OCI-LY1 (cell line): ENCODE measurements around the gene IQCK.

Source experiments
- H2AFZ ChIP-seq: fragments of 200-600 bp; sonication (generic), shearing (Covaris generic); 2 replicates; pipeline ENCODE4 v1.6.0; 2014; ENCODE audit warnings: antibody characterized with exemption, mild to moderate bottlenecking, low read length
- H3F3A ChIP-seq: fragments of 200-600 bp; sonication (generic), shearing (Covaris generic); 2 replicates; pipeline ENCODE4 v1.6.0; 2014; ENCODE audit warnings: mild to moderate bottlenecking, antibody characterized with exemption, low read length, moderate library complexity; ENCODE audit not compliant: insufficient read depth
- H3K27ac ChIP-seq: fragments of 200-600 bp; sonication (generic); 2 replicates; pipeline ENCODE4 v1.5.1; 2014; ENCODE audit warnings: low read length, mixed run types, mild to moderate bottlenecking, low read depth; ENCODE audit not compliant: poor library complexity, severe bottlenecking
- H3K27me3 ChIP-seq: fragments of 200-600 bp; sonication (generic); 2 replicates; pipeline ENCODE4 v1.6.0; 2014; ENCODE audit warnings: antibody characterized with exemption, mild to moderate bottlenecking, low read length, moderate library complexity; ENCODE audit not compliant: insufficient read depth
- H3K36me3 ChIP-seq: fragments of 200-600 bp; sonication (generic); 2 replicates; pipeline ENCODE4 v1.6.1; 2014; ENCODE audit warnings: mild to moderate bottlenecking, antibody characterized with exemption, low read length, moderate library complexity, mixed read lengths; ENCODE audit not compliant: insufficient read depth
- H3K4me1 ChIP-seq: fragments of 200-600 bp; sonication (generic); 2 replicates; pipeline ENCODE4 v1.5.1; 2014; ENCODE audit warnings: mild to moderate bottlenecking, low read length, moderate library complexity; ENCODE audit not compliant: insufficient read depth, severe bottlenecking
- H3K4me2 ChIP-seq: fragments of 200-600 bp; sonication (generic), shearing (Covaris generic); 2 replicates; pipeline ENCODE4 v1.6.1; 2014; ENCODE audit warnings: low read length
- H3K4me3 ChIP-seq: fragments of 200-600 bp; sonication (generic); 2 replicates; pipeline ENCODE4 v1.5.1; 2014; ENCODE audit warnings: low read length, low read depth, mild to moderate bottlenecking, mixed read lengths; ENCODE audit not compliant: poor library complexity, severe bottlenecking
- H3K79me2 ChIP-seq: fragments of 200-600 bp; shearing (Covaris generic); 2 replicates; pipeline ENCODE4 v1.6.1; 2016; ENCODE audit warnings: mixed run types, low read length, mixed read lengths; ENCODE audit not compliant: insufficient read depth
- H3K9ac ChIP-seq: fragments of 200-600 bp; sonication (generic), shearing (Covaris generic); 2 replicates; pipeline ENCODE4 v1.6.1; 2014; ENCODE audit warnings: mild to moderate bottlenecking, low read length, mixed read lengths
- H3K9me2 ChIP-seq: fragments of 200-600 bp; sonication (generic), shearing (Covaris generic); 2 replicates; pipeline ENCODE4 v1.6.1; 2014; ENCODE audit warnings: low read depth, mild to moderate bottlenecking, low read length, mixed read lengths
- H3K9me3 ChIP-seq: fragments of 200-600 bp; shearing (Covaris generic); 2 replicates; pipeline ENCODE4 v1.6.1; 2014; ENCODE audit warnings: low read length, mixed read lengths
- H4K20me1 ChIP-seq: fragments of 200-600 bp; sonication (generic), shearing (Covaris generic); 2 replicates; pipeline ENCODE4 v1.6.0; 2016; ENCODE audit warnings: mild to moderate bottlenecking, low read length; ENCODE audit not compliant: insufficient read depth
- EZH2 ChIP-seq: fragments of 200-600 bp; sonication (generic), shearing (Covaris generic); IDR thresholded peaks from 2 replicates; pipeline ENCODE4 v1.8.0; 2017; ENCODE audit warnings: borderline replicate concordance, mixed run types, mild to moderate bottlenecking, antibody characterized with exemption, low read length, moderate library complexity, mixed read lengths
- TF ChIP-seq, protein P1 (sequence below): fragments of 200-600 bp; sonication (generic), shearing (Covaris generic); IDR thresholded peaks from 2 replicates; pipeline ENCODE4 v1.5.1; 2017; ENCODE audit warnings: mild to moderate bottlenecking, antibody characterized with exemption, low read length, moderate library complexity, mixed read lengths

Gene IQCK

DNA sequence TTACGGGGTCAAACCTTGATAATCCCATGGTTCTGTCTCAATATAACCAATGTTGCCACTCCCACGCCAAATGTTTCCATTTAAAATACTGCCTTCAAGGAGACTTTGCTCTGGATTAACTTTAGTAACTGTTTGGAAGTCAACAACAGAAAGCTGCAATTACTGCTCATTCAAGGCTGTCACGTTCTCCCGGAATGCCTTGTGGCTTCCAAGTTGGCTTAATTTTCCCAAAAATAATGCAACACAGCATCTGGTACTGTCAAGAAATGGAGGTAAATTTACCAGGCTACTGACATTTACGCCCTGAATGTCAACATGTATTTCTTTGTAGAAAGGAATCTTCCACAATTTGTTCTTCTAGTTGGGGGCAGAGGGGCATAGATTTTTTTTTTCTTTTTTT, 128.4 kb downstream of the IQCK start:
- H4K20me1 ChIP-seq, result no peaks in the 10 kb centered on the region
- H3F3A ChIP-seq, result no peaks in the 10 kb centered on the region
- H3K27me3 ChIP-seq, result no peaks in the 10 kb centered on the region
- no peak overlapping the region for H2AFZ ChIP-seq
- H3K4me1 ChIP-seq, result no peaks in the 10 kb centered on the region
- H3K27ac ChIP-seq, result no peak overlapping the region
- no peak overlapping the region for H3K4me3 ChIP-seq
- H3K36me3 ChIP-seq, result no peaks in the 10 kb centered on the region
- H3K79me2 ChIP-seq, result no peaks in the 10 kb centered on the region
- TF ChIP-seq, protein P1, sequence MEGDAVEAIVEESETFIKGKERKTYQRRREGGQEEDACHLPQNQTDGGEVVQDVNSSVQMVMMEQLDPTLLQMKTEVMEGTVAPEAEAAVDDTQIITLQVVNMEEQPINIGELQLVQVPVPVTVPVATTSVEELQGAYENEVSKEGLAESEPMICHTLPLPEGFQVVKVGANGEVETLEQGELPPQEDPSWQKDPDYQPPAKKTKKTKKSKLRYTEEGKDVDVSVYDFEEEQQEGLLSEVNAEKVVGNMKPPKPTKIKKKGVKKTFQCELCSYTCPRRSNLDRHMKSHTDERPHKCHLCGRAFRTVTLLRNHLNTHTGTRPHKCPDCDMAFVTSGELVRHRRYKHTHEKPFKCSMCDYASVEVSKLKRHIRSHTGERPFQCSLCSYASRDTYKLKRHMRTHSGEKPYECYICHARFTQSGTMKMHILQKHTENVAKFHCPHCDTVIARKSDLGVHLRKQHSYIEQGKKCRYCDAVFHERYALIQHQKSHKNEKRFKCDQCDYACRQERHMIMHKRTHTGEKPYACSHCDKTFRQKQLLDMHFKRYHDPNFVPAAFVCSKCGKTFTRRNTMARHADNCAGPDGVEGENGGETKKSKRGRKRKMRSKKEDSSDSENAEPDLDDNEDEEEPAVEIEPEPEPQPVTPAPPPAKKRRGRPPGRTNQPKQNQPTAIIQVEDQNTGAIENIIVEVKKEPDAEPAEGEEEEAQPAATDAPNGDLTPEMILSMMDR, result no peak
- TF ChIP-seq EZH2, result no peak
- H3K4me2 ChIP-seq, result no peak overlapping the region
- no peaks in the 10 kb centered on the region for H3K9me3 ChIP-seq
- no peaks in the 10 kb centered on the region for H3K9me2 ChIP-seq
- no peak overlapping the region for H3K9ac ChIP-seq

DNA sequence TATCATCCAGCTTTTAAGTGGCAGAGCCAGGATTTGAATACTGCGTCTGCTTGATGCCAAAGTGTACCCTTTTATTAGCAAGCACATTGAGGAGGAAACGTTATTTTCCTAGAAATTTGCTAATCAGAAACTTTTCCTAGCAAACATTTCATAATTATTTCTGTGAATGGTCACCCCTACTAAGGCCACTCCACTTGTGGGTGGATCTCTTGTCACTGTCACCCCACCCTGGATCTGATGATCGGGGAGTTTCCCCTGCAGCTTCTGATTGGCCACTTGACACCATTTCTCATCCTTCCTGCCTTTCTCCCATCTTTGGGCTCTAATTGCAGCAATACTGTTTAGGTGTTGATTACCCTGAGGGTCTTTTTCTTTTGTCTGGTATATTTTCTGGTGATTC, 130.7 kb downstream of the IQCK start:
- H3K4me1 ChIP-seq, result no peaks in the 10 kb centered on the region
- no peaks in the 10 kb centered on the region for H3K9me2 ChIP-seq
- TF ChIP-seq, protein P1, result no peak
- no peak for TF ChIP-seq EZH2

DNA sequence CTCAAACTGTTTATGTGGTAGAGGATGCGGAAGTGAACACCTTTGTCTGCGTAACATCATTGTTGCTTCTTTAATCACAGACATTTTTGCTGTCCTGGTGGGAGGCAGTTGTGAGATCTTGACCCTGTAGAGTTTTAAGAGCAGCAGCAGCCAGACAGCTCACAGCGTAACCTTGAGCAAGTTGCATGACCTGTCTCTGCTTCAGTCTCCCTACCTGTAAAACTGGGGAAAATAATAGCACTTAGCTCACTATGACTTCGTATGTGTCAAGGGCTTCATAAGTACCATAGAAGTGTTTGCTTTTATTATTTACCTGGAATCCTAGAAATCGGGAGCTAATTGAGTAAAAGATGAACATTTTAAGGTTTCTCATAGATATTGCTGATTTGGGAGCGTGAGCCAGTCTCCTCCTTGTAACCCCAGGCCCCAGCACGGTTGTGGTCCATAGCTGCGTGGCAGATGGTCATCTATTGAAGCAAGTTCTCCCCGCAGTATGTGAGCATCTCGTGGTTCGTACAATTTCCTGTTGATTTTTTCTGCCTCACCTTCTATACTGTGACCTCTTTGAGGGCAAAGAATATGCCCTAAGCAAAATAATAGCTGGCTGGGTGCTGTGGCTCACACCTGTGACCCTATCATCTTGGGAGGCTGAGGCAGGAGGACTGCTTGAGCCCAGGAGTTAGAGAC, 132.2 kb downstream of the IQCK start:
- H3K27ac ChIP-seq, result no peak overlapping the region
- H3K4me2 ChIP-seq, result no peak overlapping the region
- no peaks in the 10 kb centered on the region for H3K9me2 ChIP-seq
- H3K9ac ChIP-seq, result no peak overlapping the region
- no peak overlapping the region for H2AFZ ChIP-seq
- no peak for TF ChIP-seq EZH2
- TF ChIP-seq, protein P1, result no peak
- no peak overlapping the region for H3K4me3 ChIP-seq
- no peaks in the 10 kb centered on the region for H3K9me3 ChIP-seq
- no peaks in the 10 kb centered on the region for H3K36me3 ChIP-seq
- no peaks in the 10 kb centered on the region for H3K79me2 ChIP-seq
- H4K20me1 ChIP-seq, result no peaks in the 10 kb centered on the region
- H3K27me3 ChIP-seq, result no peaks in the 10 kb centered on the region
- H3K4me1 ChIP-seq, result no peaks in the 10 kb centered on the region
- H3F3A ChIP-seq, result no peaks in the 10 kb centered on the region

More for the DNA sequence above, 130.7 kb downstream of the IQCK start:
- H2AFZ ChIP-seq, result no peak overlapping the region
- no peaks in the 10 kb centered on the region for H3K79me2 ChIP-seq
- H3K27me3 ChIP-seq, result no peaks in the 10 kb centered on the region
- H4K20me1 ChIP-seq, result no peaks in the 10 kb centered on the region
- no peak overlapping the region for H3K27ac ChIP-seq
- H3K4me3 ChIP-seq, result no peak overlapping the region
- no peak overlapping the region for H3K4me2 ChIP-seq
- no peaks in the 10 kb centered on the region for H3K9me3 ChIP-seq
- H3K9ac ChIP-seq, result no peak overlapping the region
- H3F3A ChIP-seq, result no peaks in the 10 kb centered on the region
- no peaks in the 10 kb centered on the region for H3K36me3 ChIP-seq
